Endothelial cell of umbilical vein (primary cell): Measurements from ENCODE around the gene TSPEAR. TPM values are rescaled to one million over a fixed set of nuclear protein-coding genes. Genes with fewer than 3 reads are reported as not detected.

Source experiments
- BruUV-seq: library from RNA; stranded (reverse); fragments of 400-500 nt; replicated peaks from 2 replicates; lab custom pipeline; 2021; lab: Mats Ljungman, UMichigan
- CTCF ChIA-PET: fragments of 300-600, 350-600 bp; sonication (Branson Sonifier 250); formaldehyde crosslinking; loops from one replicate; lab custom pipeline; 2021; ENCODE audit warnings: antibody characterized with exemption, inconsistent platforms; lab: Charles Lee
- POLR2A ChIA-PET: fragments of 300-600, 350-600 bp; sonication (Branson Sonifier 250); formaldehyde crosslinking; loops from one replicate; lab custom pipeline; 2021; ENCODE audit warnings: antibody characterized with exemption, inconsistent platforms; lab: Charles Lee
- DNase-seq: peaks from one replicate; pipeline ENCODE4 v3.0.0-alpha.2; 2011; ENCODE audit warnings: low read depth, low spot score
- FAIRE-seq: peaks from 2 replicates; lab custom pipeline; 2011; peaks lifted over from hg19 to GRCh38; lab: Jason Lieb, UNC
- H2AFZ ChIP-seq: 2 replicates; pipeline ENCODE4 v1.6.0; 2012; ENCODE audit warnings: low read depth, low read length, control low read depth, inconsistent platforms
- H3K27ac ChIP-seq: 2 replicates; pipeline ENCODE4 v1.5.1; 2011; ENCODE audit warnings: low read depth, mild to moderate bottlenecking, control low read depth, low read length, moderate library complexity; ENCODE audit not compliant: insufficient read depth
- H3K27me3 ChIP-seq, 2 experiments: 2 replicates each; pipeline versions ENCODE4 v1.6.0 to v1.6.1; 2011; ENCODE audit warnings: low read length in 2 of 2, mixed read lengths in 1 of 2; ENCODE audit not compliant: control insufficient read depth in 2 of 2, insufficient read depth in 2 of 2
- H3K36me3 ChIP-seq, 2 experiments: 2 replicates in 1 of 2; 3 replicates in 1 of 2; pipeline ENCODE4 v1.5.1; 2011; ENCODE audit warnings: low read length in 2 of 2, mild to moderate bottlenecking in 1 of 2, moderate library complexity in 1 of 2; ENCODE audit not compliant: control insufficient read depth in 2 of 2, insufficient read depth in 2 of 2; ENCODE audit errors: extremely low read depth in 1 of 2
- H3K4me1 ChIP-seq: 3 replicates; pipeline ENCODE4 v1.5.1; 2011; ENCODE audit warnings: mild to moderate bottlenecking, low read length; ENCODE audit not compliant: control insufficient read depth, insufficient read depth; ENCODE audit errors: extremely low read depth
- H3K4me2 ChIP-seq: 2 replicates; pipeline ENCODE4 v1.6.1; 2011; ENCODE audit warnings: low read length, control low read depth, mixed read lengths; ENCODE audit not compliant: insufficient read depth
- H3K4me3 ChIP-seq, 3 experiments: fragments of 200-600 bp in 1 of 3; sonication (generic), shearing (Covaris generic) in 1 of 3; replicated peaks in 1 of 3; 2 replicates each; pipeline ENCODE4 v1.5.1; 2011 to 2016; ENCODE audit warnings: control low read depth in 3 of 3, low read length in 3 of 3, mild to moderate bottlenecking in 2 of 3, inconsistent platforms in 1 of 3, low read depth in 1 of 3, moderate library complexity in 1 of 3; ENCODE audit not compliant: insufficient read depth in 1 of 3
- H3K79me2 ChIP-seq: 2 replicates; pipeline ENCODE4 v1.6.0; 2012; ENCODE audit warnings: low read length, inconsistent platforms; ENCODE audit not compliant: control insufficient read depth, insufficient read depth
- H3K9ac ChIP-seq: replicated peaks from 2 replicates; pipeline ENCODE3; 2011; ENCODE audit warnings: low read length, control low read depth; ENCODE audit not compliant: insufficient read depth; ENCODE audit errors: extremely low read depth
- H3K9me1 ChIP-seq: replicated peaks from 3 replicates; pipeline ENCODE4 v1.6.0; 2011; ENCODE audit warnings: mild to moderate bottlenecking, low read length; ENCODE audit not compliant: control insufficient read depth, insufficient read depth; ENCODE audit errors: extremely low read depth
- H3K9me3 ChIP-seq: replicated peaks from 2 replicates; pipeline ENCODE4 v1.5.1; 2012; ENCODE audit warnings: low read length, inconsistent platforms; ENCODE audit not compliant: control insufficient read depth, insufficient read depth
- H4K20me1 ChIP-seq: replicated peaks from 2 replicates; pipeline ENCODE3; 2011; ENCODE audit warnings: mild to moderate bottlenecking, low read length; ENCODE audit not compliant: control insufficient read depth, insufficient read depth; ENCODE audit errors: extremely low read depth
- EZH2 ChIP-seq: IDR thresholded peaks from 2 replicates; pipeline ENCODE4 v1.6.1; 2012; ENCODE audit warnings: borderline replicate concordance, low read depth, mild to moderate bottlenecking, moderate library complexity, low read length, inconsistent platforms; ENCODE audit not compliant: severe bottlenecking
- JUN ChIP-seq: IDR thresholded peaks from 2 replicates; pipeline ENCODE4 v1.6.1; 2011; ENCODE audit warnings: borderline replicate concordance, low read depth; ENCODE audit not compliant: insufficient read length, insufficient read depth
- MAX ChIP-seq: IDR thresholded peaks from 2 replicates; pipeline ENCODE4 v1.6.1; 2011; ENCODE audit not compliant: insufficient read depth, insufficient read length
- POLR2AphosphoS5 ChIP-seq: IDR thresholded peaks from 2 replicates; pipeline ENCODE4 v1.6.1; 2012; ENCODE audit warnings: low read depth, mild to moderate bottlenecking, control low read depth, low read length, moderate library complexity; ENCODE audit not compliant: insufficient read depth
- dilution Hi-C: fragments of 300-500 bp; cut with MboI; formaldehyde crosslinking; loops from one replicate; pipeline ENCODE4 v1.15.0; 2019; ENCODE audit warnings: low sequenced_read_pairs; ENCODE audit not compliant: extremely low pct_ligation_motif_present
- intact Hi-C: fragments of 100-400 bp; cut with micrococcal nuclease; formaldehyde crosslinking; loops from one replicate; pipeline ENCODE4 v1.10.0; 2022
- polyA plus RNA-seq, 4 experiments: library from polyadenylated mRNA; depleted of rRNA in 3 of 4; stranded (reverse) in 3 of 4; unstranded in 1 of 4; fragments of >200 nt; gene quantifications; 2 replicates each; pipeline versions ENCODE4 v1.2.1 to v1.2.3, GENCODE V29; 2011 to 2012; ENCODE audit warnings: missing spikeins in 1 of 4
- total RNA-seq: library from RNA; stranded (reverse); gene quantifications from 2 replicates; pipeline ENCODE4 v1.2.3, GENCODE V29; 2021

The TSPEAR gene
- total and polyA plus RNA-seq, 2 donors (not counting 3 experiments of a cell fraction or from before 2014, with no cell fraction given) = 0.01 TPM; not detected in 1

DNA sequence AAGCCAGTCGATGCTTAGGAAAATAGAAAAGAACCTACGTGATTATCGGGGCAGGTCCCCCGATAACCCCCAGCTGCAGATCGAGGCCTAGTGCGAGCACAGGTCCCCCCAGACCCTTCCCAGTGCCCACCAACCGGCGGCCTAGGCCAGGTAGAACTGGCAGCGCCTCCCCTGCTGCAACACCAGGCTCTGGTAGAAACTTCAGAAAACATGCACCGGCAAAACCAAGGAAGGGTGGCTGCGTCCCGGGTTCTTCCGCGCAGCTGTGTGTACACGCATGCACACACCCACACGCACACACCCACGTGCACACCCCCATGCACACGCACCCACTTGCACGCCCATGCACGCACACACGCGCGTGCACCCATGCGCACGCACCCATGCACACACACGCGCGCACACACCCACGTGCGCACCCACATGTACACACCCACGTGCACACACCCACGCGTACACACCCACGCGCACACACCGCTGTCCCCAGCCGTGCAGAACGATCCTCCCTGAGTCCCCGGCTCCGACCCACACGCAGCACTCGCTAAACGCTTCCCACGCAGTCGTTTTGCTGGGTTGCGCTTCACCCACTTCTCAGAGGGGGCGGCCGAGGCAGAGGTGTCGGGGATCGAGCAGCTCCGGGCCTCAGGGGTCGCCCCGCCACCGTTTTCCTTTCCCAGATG lies 5.2 kb downstream of the TSPEAR start:
- POLR2A ChIA-PET = no interaction called here
- peaks cover 69 to 70% of the 10 kb centered on the region in 2 experiments for H3K27me3 ChIP-seq

GRCh38 chr21:44704636-44705001 lies 6.8 kb downstream of the TSPEAR start:
- ChIA-PET CTCF (no interaction called here), POLR2A (no interaction called here)
- FAIRE-seq (no peak), DNase-seq (no peak)
- Histone ChIP-seq H3K9ac (no peak overlapping the region), H3K4me3 (no peak overlapping the region), H3K9me3 (no peaks in the 10 kb centered on the region), H3K4me1 (peaks cover under 1% of the 10 kb centered on the region), H3K9me1 (no peaks in the 10 kb centered on the region), H3K79me2 (no peaks in the 10 kb centered on the region), H4K20me1 (no peaks in the 10 kb centered on the region), H3K4me2 (no peak overlapping the region), H3K27me3 (peaks cover 59 to 60% of the 10 kb centered on the region in 2 experiments), H3K36me3 (no peaks in the 10 kb centered on the region), H3K27ac (no peak overlapping the region), H2AFZ (no peak overlapping the region)
- dilution Hi-C loops = no loop called here
- no TSS peak for BruUV-seq
- intact Hi-C loops = no loop called here
- TF ChIP-seq JUN (no peak), EZH2 (peak; percentile 34)

More for the DNA sequence above, 5.2 kb downstream of the TSPEAR start:
- Histone ChIP-seq H3K79me2 (no peaks in the 10 kb centered on the region), H3K4me3 (no peak overlapping the region), H3K4me1 (peaks cover 5% of the 10 kb centered on the region), H3K36me3 (no peaks in the 10 kb centered on the region), H3K27ac (no peak overlapping the region), H3K9ac (no peak overlapping the region), H3K9me3 (no peaks in the 10 kb centered on the region), H4K20me1 (no peaks in the 10 kb centered on the region), H2AFZ (no peak overlapping the region), H3K4me2 (no peak overlapping the region), H3K9me1 (no peaks in the 10 kb centered on the region)
- intact Hi-C loops (no loop called here), dilution Hi-C loops (no loop called here)
- TF ChIP-seq MAX (no peak), EZH2 (peak; percentile 35), POLR2AphosphoS5 (no peak)
- DNase-seq (no peak), FAIRE-seq (no peak)
- CTCF ChIA-PET = interaction anchor here (1.1 kb wide), 1 partner anchor 87 kb away, joined by 3 read pairs; no protein-coding TSS in a partner anchor
- no TSS peak for BruUV-seq
